DOHH2 (cell line): ENCODE results near the gene RASAL2.

ENCODE experiments used
- CTCF ChIP-seq: fragments of 200-600 bp; sonication (generic); IDR thresholded peaks from one replicate; pipeline ENCODE4 v1.5.1; 2014; ENCODE audit warnings: antibody characterized with exemption, mild to moderate bottlenecking, low read depth, low read length; ENCODE audit not compliant: poor library complexity, severe bottlenecking
- EZH2phosphoT487 ChIP-seq: fragments of 200-600 bp; sonication (generic); IDR thresholded peaks from 2 replicates; pipeline ENCODE4 v1.6.1; 2017; ENCODE audit warnings: borderline replicate concordance, mild to moderate bottlenecking, antibody characterized with exemption, low read length, moderate library complexity, mixed read lengths

DNA sequence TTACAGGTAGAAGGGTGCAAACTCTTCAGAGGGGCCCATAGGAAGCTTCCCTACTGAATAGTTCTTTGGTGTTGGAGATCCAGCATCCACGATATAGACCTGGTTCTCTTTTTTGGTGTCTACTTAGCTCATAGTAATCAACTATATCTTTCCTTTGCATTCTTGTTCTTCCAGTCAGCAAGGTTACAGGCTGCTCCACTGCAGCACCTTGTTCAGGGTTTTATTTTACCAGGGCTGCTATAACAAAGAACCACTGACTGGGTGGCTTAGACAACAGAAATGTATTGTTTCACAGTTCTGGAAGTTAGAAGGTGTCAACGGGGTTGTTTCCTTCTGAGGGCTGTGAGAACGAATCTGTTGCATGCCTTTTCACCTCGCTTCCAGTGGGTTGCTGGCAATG lies 266.5 kb downstream of the RASAL2 start:
- TF ChIP-seq CTCF: no peak
- TF ChIP-seq EZH2phosphoT487: no peak
